Mesenchymal stem cell (in vitro differentiated cells and primary cell): ENCODE results near the gene NLRP11.

Experiments
- DNase-seq: peaks from one replicate; pipeline ENCODE4 v3.0.0-alpha.2; 2013
- H2AFZ ChIP-seq: one replicate; pipeline ENCODE4 v1.6.1; 2013; ENCODE audit warnings: low read depth, mild to moderate bottlenecking, control low read depth, inconsistent platforms, low read length, moderate library complexity
- H2AK5ac ChIP-seq: 2 replicates; pipeline ENCODE4 v1.6.1; 2013; ENCODE audit warnings: low read length, moderate library complexity, mild to moderate bottlenecking, inconsistent platforms; ENCODE audit not compliant: severe bottlenecking
- H2BK120ac ChIP-seq: one replicate; pipeline ENCODE4 v1.6.1; 2013; ENCODE audit warnings: low read depth, mild to moderate bottlenecking, inconsistent platforms, low read length, moderate library complexity
- H2BK12ac ChIP-seq, 2 experiments: one replicate each; pipeline ENCODE4 v1.6.1; 2013; ENCODE audit warnings: inconsistent platforms in 2 of 2, low read length in 2 of 2, mild to moderate bottlenecking in 2 of 2, moderate library complexity in 2 of 2, control low read depth in 1 of 2
- H2BK15ac ChIP-seq: one replicate; pipeline ENCODE4 v1.6.1; 2013; ENCODE audit warnings: mild to moderate bottlenecking, low read depth, inconsistent platforms; ENCODE audit not compliant: poor library complexity, severe bottlenecking
- H2BK5ac ChIP-seq: 2 replicates; pipeline ENCODE4 v1.6.1; 2013; ENCODE audit warnings: low read depth, mild to moderate bottlenecking, low read length, control low read depth, inconsistent platforms; ENCODE audit not compliant: poor library complexity, severe bottlenecking
- H3K14ac ChIP-seq, 2 experiments: one replicate each; pipeline ENCODE4 v1.6.1; 2013; ENCODE audit warnings: inconsistent platforms in 2 of 2, low read length in 2 of 2, control low read depth in 1 of 2, mild to moderate bottlenecking in 1 of 2, moderate library complexity in 1 of 2
- H3K18ac ChIP-seq, 2 experiments: one replicate each; pipeline ENCODE4 v1.6.1; 2013; ENCODE audit warnings: inconsistent platforms in 2 of 2, low read length in 2 of 2, control low read depth in 1 of 2, low read depth in 1 of 2, mild to moderate bottlenecking in 1 of 2
- H3K23ac ChIP-seq, 2 experiments: one replicate each; pipeline ENCODE4 v1.6.1; 2013; ENCODE audit warnings: inconsistent platforms in 2 of 2, low read length in 2 of 2, mild to moderate bottlenecking in 2 of 2, moderate library complexity in 2 of 2, control low read depth in 1 of 2
- H3K27ac ChIP-seq: 2 replicates; pipeline ENCODE4 v1.5.1; 2013; ENCODE audit warnings: mild to moderate bottlenecking, moderate library complexity, low read length, control low read depth, inconsistent platforms; ENCODE audit not compliant: poor library complexity, severe bottlenecking
- H3K27me3 ChIP-seq, 2 experiments: 2 replicates each; pipeline versions ENCODE4 v1.6.1 to v1.7.0; 2013; ENCODE audit warnings: low read length in 2 of 2, mild to moderate bottlenecking in 2 of 2, moderate library complexity in 2 of 2, control low read depth in 1 of 2, inconsistent platforms in 1 of 2; ENCODE audit not compliant: control insufficient read depth in 1 of 2, insufficient read depth in 1 of 2
- H3K36me3 ChIP-seq, 2 experiments: 2 replicates each; pipeline versions ENCODE4 v1.6.1 to v1.7.0; 2013; ENCODE audit warnings: low read length in 2 of 2, control low read depth in 1 of 2, inconsistent platforms in 1 of 2, low read depth in 1 of 2, mild to moderate bottlenecking in 1 of 2; ENCODE audit not compliant: insufficient read depth in 2 of 2, control insufficient read depth in 1 of 2
- H3K4ac ChIP-seq, 2 experiments: one replicate each; pipeline ENCODE4 v1.6.1; 2013; ENCODE audit warnings: inconsistent platforms in 2 of 2, low read length in 2 of 2, mild to moderate bottlenecking in 2 of 2, moderate library complexity in 2 of 2, control low read depth in 1 of 2, low read depth in 1 of 2
- H3K4me1 ChIP-seq: 2 replicates; pipeline ENCODE4 v1.6.1; 2013; ENCODE audit warnings: low read depth, low read length, control low read depth; ENCODE audit not compliant: control insufficient read depth, insufficient read depth
- H3K4me2 ChIP-seq: 2 replicates; pipeline ENCODE4 v1.6.1; 2013; ENCODE audit warnings: low read length, mild to moderate bottlenecking, inconsistent platforms; ENCODE audit not compliant: poor library complexity, severe bottlenecking
- H3K4me3 ChIP-seq, 2 experiments: 2 replicates each; pipeline versions ENCODE4 v1.5.1 to v1.7.0; 2013; ENCODE audit warnings: low read length in 2 of 2, mild to moderate bottlenecking in 2 of 2, control low read depth in 1 of 2, low read depth in 1 of 2; ENCODE audit not compliant: insufficient read depth in 1 of 2
- H3K79me1 ChIP-seq: replicated peaks from 2 replicates; pipeline ENCODE4 v1.6.1; 2013; ENCODE audit warnings: mild to moderate bottlenecking, control low read depth, low read length, inconsistent platforms; ENCODE audit not compliant: poor library complexity, severe bottlenecking
- H3K9ac ChIP-seq: 2 replicates; pipeline ENCODE4 v1.7.0; 2013; ENCODE audit warnings: mild to moderate bottlenecking, low read length, moderate library complexity
- H3K9me3 ChIP-seq: 2 replicates; pipeline ENCODE4 v1.7.0; 2013; ENCODE audit warnings: mild to moderate bottlenecking, low read length; ENCODE audit not compliant: control insufficient read depth
- H4K8ac ChIP-seq: one replicate; pipeline ENCODE4 v1.6.1; 2013; ENCODE audit warnings: inconsistent platforms, mild to moderate bottlenecking, low read length, moderate library complexity
- H4K91ac ChIP-seq: one replicate; pipeline ENCODE4 v1.6.1; 2013; ENCODE audit warnings: mild to moderate bottlenecking, low read length, inconsistent platforms
- WGBS: methylation state at CpG from one replicate; pipeline ENCODE4 v1.1.7; 2013; ENCODE audit warnings: mixed read lengths; 5-methylcytosine and 5-hydroxymethylcytosine counted together

NLRP11 gene

GRCh38 chr19:55857149-55857548, 25.4 kb upstream of the NLRP11 start:
- no peak overlapping the region for H3K4me2 ChIP-seq
- no peak overlapping the region for H3K4ac ChIP-seq
- no peak overlapping the region for H3K18ac ChIP-seq
- no peaks in the 10 kb centered on the region for H3K36me3 ChIP-seq
- WGBS: 79% methylated on average over 4 of the region's 4 CpGs
- no peak overlapping the region for H2BK5ac ChIP-seq
- H3K27me3 ChIP-seq: no peaks in the 10 kb centered on the region
- H2BK12ac ChIP-seq: no peak overlapping the region
- H3K9me3 ChIP-seq: peaks cover 30% of the 10 kb centered on the region
- H3K4me1 ChIP-seq: no peaks in the 10 kb centered on the region
- no peak overlapping the region for H2BK15ac ChIP-seq
- H2AFZ ChIP-seq: no peak overlapping the region
- no peak for DNase-seq
- no peak overlapping the region for H3K14ac ChIP-seq
- H3K4me3 ChIP-seq: no peak overlapping the region
- H3K27ac ChIP-seq: no peak overlapping the region
- no peak overlapping the region for H3K23ac ChIP-seq
- no peak overlapping the region for H4K8ac ChIP-seq
- H4K91ac ChIP-seq: no peak overlapping the region
- H2BK120ac ChIP-seq: no peak overlapping the region
- no peaks in the 10 kb centered on the region for H3K79me1 ChIP-seq
- H2AK5ac ChIP-seq: no peak overlapping the region
- no peak overlapping the region for H3K9ac ChIP-seq

- H3K27me3 ChIP-seq: no peaks in the 10 kb centered on the region
- H3K4me1 ChIP-seq: no peaks in the 10 kb centered on the region
- no peak overlapping the region for H2BK120ac ChIP-seq
- no peak overlapping the region for H4K91ac ChIP-seq
- H3K4me2 ChIP-seq: no peak overlapping the region
- no peak overlapping the region for H3K14ac ChIP-seq
- H3K4me3 ChIP-seq: no peak overlapping the region
- H2BK15ac ChIP-seq: no peak overlapping the region
- H3K36me3 ChIP-seq: no peaks in the 10 kb centered on the region
- no peak overlapping the region for H2AK5ac ChIP-seq
- no CpG with 5 or more reads among the region's 1 CpG for WGBS
- no peak overlapping the region for H3K27ac ChIP-seq
- no peak overlapping the region for H3K4ac ChIP-seq
- DNase-seq: no peak
- no peaks in the 10 kb centered on the region for H3K79me1 ChIP-seq
- H3K23ac ChIP-seq: no peak overlapping the region
- peaks cover 24% of the 10 kb centered on the region for H3K9me3 ChIP-seq
- no peak overlapping the region for H2BK12ac ChIP-seq
- H2AFZ ChIP-seq: no peak overlapping the region
- H3K9ac ChIP-seq: no peak overlapping the region
- no peak overlapping the region for H3K18ac ChIP-seq
- H2BK5ac ChIP-seq: no peak overlapping the region
- no peak overlapping the region for H4K8ac ChIP-seq
These were observed 23.4 kb upstream of the NLRP11 start for GRCh38 chr19:55855160-55855559.

GRCh38 chr19:55838906-55839305, 7.1 kb upstream of the NLRP11 start:
- WGBS: 60% methylated on average over 2 of the region's 4 CpGs
- no peak overlapping the region for H3K23ac ChIP-seq
- no peak overlapping the region for H3K9ac ChIP-seq
- no peak overlapping the region for H4K8ac ChIP-seq
- no peak overlapping the region for H2BK15ac ChIP-seq
- no peak overlapping the region for H3K4me2 ChIP-seq
- no peak overlapping the region for H2AK5ac ChIP-seq
- no peaks in the 10 kb centered on the region for H3K36me3 ChIP-seq
- H3K18ac ChIP-seq: no peak overlapping the region
- no peak overlapping the region for H2BK5ac ChIP-seq
- H3K4me1 ChIP-seq: no peaks in the 10 kb centered on the region
- H3K4me3 ChIP-seq: no peak overlapping the region
- H3K79me1 ChIP-seq: no peaks in the 10 kb centered on the region
- no peak overlapping the region for H2BK12ac ChIP-seq
- H3K9me3 ChIP-seq: peaks cover 27% of the 10 kb centered on the region
- DNase-seq: no peak
- H3K14ac ChIP-seq: no peak overlapping the region
- H2AFZ ChIP-seq: no peak overlapping the region
- H3K4ac ChIP-seq: no peak overlapping the region
- no peak overlapping the region for H3K27ac ChIP-seq
- no peaks in the 10 kb centered on the region for H3K27me3 ChIP-seq
- no peak overlapping the region for H4K91ac ChIP-seq
- no peak overlapping the region for H2BK120ac ChIP-seq

GRCh38 chr19:55838251-55838650, 6.5 kb upstream of the NLRP11 start:
- Histone ChIP-seq H3K27ac (no peak overlapping the region), H4K91ac (no peak overlapping the region), H2BK5ac (no peak overlapping the region), H3K4me1 (no peaks in the 10 kb centered on the region), H3K4me3 (no peak overlapping the region), H4K8ac (no peak overlapping the region), H2BK120ac (no peak overlapping the region), H3K4me2 (no peak overlapping the region), H3K23ac (no peak overlapping the region), H3K9ac (no peak overlapping the region), H2BK15ac (no peak overlapping the region), H2BK12ac (no peak overlapping the region), H3K14ac (no peak overlapping the region), H3K4ac (no peak overlapping the region), H3K9me3 (peaks cover 27% of the 10 kb centered on the region), H3K79me1 (no peaks in the 10 kb centered on the region), H2AFZ (no peak overlapping the region), H3K27me3 (no peaks in the 10 kb centered on the region), H3K18ac (no peak overlapping the region), H2AK5ac (no peak overlapping the region), H3K36me3 (no peaks in the 10 kb centered on the region)
- no peak for DNase-seq
- 89% methylated on average over 1 of the region's 3 CpGs for WGBS
